ENCODE data around the gene MRPS18C.
A peak's percentile ranks its signal among the peaks of the same experiment; 100 is the strongest.
"Not testable (repeated sequence)": the region's sequence is repeated elsewhere in the genome, so short reads cannot be mapped to it uniquely, and the experiment has no call there.

Gene MRPS18C

DNA sequence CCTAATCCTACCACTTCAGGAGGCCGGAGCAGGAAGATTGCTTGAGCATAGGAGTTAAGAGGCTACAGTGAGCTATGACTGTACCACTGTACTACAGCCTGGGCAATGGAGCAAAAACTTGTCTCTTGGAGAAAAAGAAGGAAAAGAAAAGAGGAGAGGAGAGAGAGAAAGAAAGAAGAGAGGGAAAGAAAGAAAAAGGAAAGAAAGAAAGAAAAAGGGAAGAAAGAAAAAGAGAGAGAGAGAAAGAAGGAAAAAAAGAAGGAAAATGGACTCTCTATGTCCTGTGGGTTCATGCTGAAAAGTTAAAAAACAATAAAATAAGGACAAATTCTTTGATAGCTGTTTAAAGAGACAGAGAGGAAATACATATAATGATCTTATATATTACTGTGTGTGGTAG lies 42.3 kb downstream of the MRPS18C start:
- DNase-seq = no peak

DNA sequence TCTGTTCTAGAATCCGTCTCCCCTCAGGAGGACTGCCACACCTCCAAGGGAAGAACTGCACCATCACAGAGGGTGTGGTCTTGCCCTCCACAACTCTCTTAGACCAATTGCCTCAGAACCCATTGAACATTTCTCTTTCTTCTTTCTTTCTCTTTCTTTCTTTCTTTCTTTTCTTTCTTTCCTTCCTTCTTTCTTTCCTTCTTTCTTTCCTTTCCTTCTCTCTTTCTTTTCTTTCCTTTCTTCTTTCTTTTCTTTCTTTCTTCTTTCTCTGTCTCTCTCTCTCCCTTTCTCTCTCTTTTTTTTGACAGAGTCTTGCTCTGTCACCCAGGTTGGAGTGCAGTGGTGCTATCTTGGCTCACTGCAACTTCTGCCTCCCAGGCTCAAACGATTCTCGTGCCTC lies 45.8 kb downstream of the MRPS18C start:
- not testable (repeated sequence) for DNase-seq

DNA sequence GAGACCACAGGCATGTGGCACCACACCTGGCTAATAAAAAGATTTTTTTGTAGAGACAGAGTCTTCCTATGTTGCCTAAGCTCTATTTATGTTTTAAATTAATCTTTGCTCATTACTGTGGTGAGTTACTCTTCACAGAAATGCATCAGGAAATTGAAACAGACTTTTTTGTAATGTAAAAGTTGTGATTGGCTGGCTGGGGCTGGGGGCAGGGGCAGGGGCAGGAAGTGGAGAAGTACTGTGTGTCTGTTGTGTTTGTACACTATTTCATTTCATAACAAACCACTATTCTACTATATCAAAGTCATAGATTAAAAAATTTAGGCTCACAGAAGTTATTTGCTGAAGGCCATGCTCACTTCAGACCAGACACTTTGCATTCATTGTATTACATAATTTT lies 48.1 kb downstream of the MRPS18C start:
- no peak for DNase-seq

DNA sequence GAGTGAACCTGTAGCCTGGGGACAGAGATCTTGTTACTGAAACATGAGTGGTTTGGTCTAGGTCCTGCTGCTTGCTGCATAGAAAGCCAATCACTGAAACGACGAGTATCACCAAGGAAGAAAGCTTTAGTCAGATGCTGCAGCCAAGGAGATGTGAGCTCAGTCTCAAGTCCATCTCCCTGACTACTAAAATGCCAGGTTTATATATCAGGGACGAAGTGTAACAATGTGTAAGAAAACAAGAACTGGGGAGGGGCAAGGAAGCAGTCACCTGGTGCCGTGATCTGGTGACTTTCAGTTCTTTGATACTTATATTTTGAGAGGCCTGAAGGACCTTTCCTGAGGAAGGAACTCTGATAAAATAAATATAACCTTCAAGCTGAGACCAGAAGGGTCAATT lies 48.6 kb downstream of the MRPS18C start:
- DNase-seq = no peak

DNA sequence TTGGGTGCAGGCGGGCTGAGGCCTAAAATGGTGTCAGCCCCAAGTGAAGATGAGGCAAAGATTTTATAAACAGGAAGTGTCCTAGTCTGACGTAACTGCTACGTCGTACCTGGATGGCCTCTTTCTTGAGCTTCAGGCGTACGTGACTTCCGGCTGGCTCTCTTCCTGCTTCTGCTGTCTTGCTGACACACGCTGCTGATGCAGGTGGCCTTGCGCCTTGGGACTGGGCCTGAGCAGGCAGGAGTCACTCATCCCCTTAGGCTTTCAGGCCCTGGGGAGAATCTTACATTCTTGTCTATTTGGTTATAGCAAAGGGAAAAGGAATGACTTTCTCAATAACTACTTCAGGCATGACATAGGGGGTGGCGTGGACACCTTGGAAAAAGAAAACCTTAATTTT lies 49.1 kb downstream of the MRPS18C start:
- DNase-seq = no peak

DNA sequence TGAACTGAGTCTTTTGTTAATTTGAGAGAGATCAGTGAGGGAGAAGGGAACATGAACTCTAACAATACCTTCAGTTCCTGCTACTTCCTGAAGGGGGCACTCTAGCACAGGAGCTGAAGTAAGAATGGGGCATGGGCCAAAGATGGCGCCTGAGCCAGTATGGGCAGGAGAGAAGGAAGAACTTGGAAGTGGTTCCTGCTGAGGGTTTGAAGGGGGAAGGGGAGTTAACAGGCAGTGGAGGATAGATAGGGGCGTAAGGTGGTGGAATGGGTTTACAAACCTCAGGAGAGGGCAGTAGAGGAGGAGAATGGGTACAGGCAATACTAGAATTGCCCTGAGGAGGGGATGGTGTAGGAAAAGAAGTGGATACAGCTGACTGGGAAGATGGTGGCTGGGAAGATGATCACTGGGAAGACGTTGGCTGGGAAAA lies 53.3 kb downstream of the MRPS18C start:
- DNase-seq = peak; percentile 49 to 69

DNA sequence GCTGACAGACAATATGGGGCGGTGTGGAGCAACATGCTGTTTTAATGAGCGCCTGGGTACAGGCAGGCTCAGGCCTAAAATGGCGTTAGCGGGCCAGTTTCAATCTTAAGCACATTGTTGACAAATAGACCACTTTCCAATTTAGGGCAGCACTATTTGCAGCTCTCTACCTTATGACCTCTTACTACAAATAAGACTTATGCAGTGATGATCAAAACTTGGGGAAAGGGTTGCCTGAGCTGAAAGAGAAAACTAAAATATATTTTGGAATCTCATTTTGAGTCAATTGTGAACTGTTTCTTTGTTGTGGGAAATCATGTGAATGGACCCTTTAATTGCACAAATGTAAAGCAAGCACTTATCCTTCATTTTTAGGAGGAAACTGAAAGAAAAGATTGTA lies 54.6 kb downstream of the MRPS18C start:
- DNase-seq = no peak

All from Kasumi-1 (cell line).